Subcutaneous abdominal adipose tissue (tissue), 5 donors: ENCODE measurements around the gene RSPH6A.

Source experiments
- H3K27ac ChIP-seq: one replicate; pipeline ENCODE4 v1.7.0; 2013; ENCODE audit warnings: low read depth, mild to moderate bottlenecking, inconsistent platforms, low read length, moderate library complexity
- H3K27me3 ChIP-seq, 5 donors: one replicate each; pipeline ENCODE4 v1.7.0; 2013; ENCODE audit warnings: low read length in 5 of 5, inconsistent platforms in 1 of 5; ENCODE audit not compliant: control insufficient read depth in 5 of 5, insufficient read depth in 4 of 5
- H3K36me3 ChIP-seq, 5 donors: one replicate each; pipeline ENCODE4 v1.7.0; 2013; ENCODE audit warnings: low read length in 5 of 5; ENCODE audit not compliant: control insufficient read depth in 5 of 5, insufficient read depth in 5 of 5
- H3K4me1 ChIP-seq, 5 donors: one replicate each; pipeline ENCODE4 v1.7.0; 2013; ENCODE audit warnings: low read length in 5 of 5, mild to moderate bottlenecking in 3 of 5, moderate library complexity in 1 of 5; ENCODE audit not compliant: control insufficient read depth in 5 of 5, insufficient read depth in 5 of 5
- H3K4me3 ChIP-seq, 5 donors: one replicate each; pipeline ENCODE4 v1.7.0; 2013; ENCODE audit warnings: low read length in 5 of 5, low read depth in 1 of 5
- H3K9ac ChIP-seq, 5 donors: one replicate each; pipeline ENCODE4 v1.7.0; 2013; ENCODE audit warnings: low read length in 5 of 5, mild to moderate bottlenecking in 4 of 5, moderate library complexity in 3 of 5
- H3K9me3 ChIP-seq, 5 donors: one replicate each; pipeline ENCODE4 v1.7.0; 2013; ENCODE audit warnings: low read length in 5 of 5; ENCODE audit not compliant: control insufficient read depth in 5 of 5
- donor health status: healthy.
- donor health status: healthy.
- donor health status: healthy.
- donor health status: healthy.
- donor health status: healthy.

The RSPH6A gene

GRCh38 chr19:45825917-45826893 lies 11.1 kb upstream of the RSPH6A start:
- Histone ChIP-seq H3K36me3 (peaks cover 0 to 95% (median 92%) of the 10 kb centered on the region in 5 donors), H3K27ac (no peak overlapping the region)

GRCh38 chr19:45825263-45825605 lies 10.1 kb upstream of the RSPH6A start:
- H3K27me3 ChIP-seq = no peaks in the 10 kb centered on the region
- no peak overlapping the region for H3K9ac ChIP-seq
- no peaks in the 10 kb centered on the region for H3K4me1 ChIP-seq
- peaks cover 0 to 97% (median 96%) of the 10 kb centered on the region in 5 donors for H3K36me3 ChIP-seq
- no peak overlapping the region for H3K27ac ChIP-seq
- no peaks in the 10 kb centered on the region for H3K9me3 ChIP-seq
- H3K4me3 ChIP-seq = no peak overlapping the region

More at GRCh38 chr19:45825917-45826893, 11.1 kb upstream of the RSPH6A start:
- H3K27me3 ChIP-seq = no peaks in the 10 kb centered on the region
- no peaks in the 10 kb centered on the region for H3K4me1 ChIP-seq
- no peak overlapping the region for H3K4me3 ChIP-seq
- H3K9me3 ChIP-seq = no peaks in the 10 kb centered on the region
- H3K9ac ChIP-seq = no peak overlapping the region

GRCh38 chr19:45824531-45825262 lies 9.6 kb upstream of the RSPH6A start:
- peaks cover 0 to 97% (median 96%) of the 10 kb centered on the region in 5 donors for H3K36me3 ChIP-seq
- H3K9ac ChIP-seq = no peak overlapping the region
- no peak overlapping the region for H3K4me3 ChIP-seq
- H3K9me3 ChIP-seq = no peaks in the 10 kb centered on the region
- no peak overlapping the region for H3K27ac ChIP-seq
- H3K4me1 ChIP-seq = no peaks in the 10 kb centered on the region
- H3K27me3 ChIP-seq = no peaks in the 10 kb centered on the region

GRCh38 chr19:45824041-45824471 lies 8.9 kb upstream of the RSPH6A start:
- Histone ChIP-seq H3K27me3 (no peaks in the 10 kb centered on the region), H3K27ac (no peak overlapping the region), H3K9me3 (no peaks in the 10 kb centered on the region), H3K36me3 (peaks cover 0 to 97% (median 94%) of the 10 kb centered on the region in 5 donors), H3K4me3 (no peak overlapping the region), H3K4me1 (no peaks in the 10 kb centered on the region), H3K9ac (no peak overlapping the region)

- Histone ChIP-seq H3K36me3 (peaks cover 0 to 95% (median 85%) of the 10 kb centered on the region in 5 donors), H3K27ac (no peak overlapping the region)
These were observed 8.1 kb upstream of the RSPH6A start for GRCh38 chr19:45823182-45823581.

GRCh38 chr19:45822716-45823115 lies 7.6 kb upstream of the RSPH6A start:
- Histone ChIP-seq H3K4me3 (no peak overlapping the region), H3K27me3 (no peaks in the 10 kb centered on the region), H3K36me3 (peaks cover 0 to 95% (median 81%) of the 10 kb centered on the region in 5 donors), H3K9me3 (no peaks in the 10 kb centered on the region), H3K9ac (no peak overlapping the region), H3K27ac (no peak overlapping the region), H3K4me1 (no peaks in the 10 kb centered on the region)

More at GRCh38 chr19:45823182-45823581, 8.1 kb upstream of the RSPH6A start:
- H3K4me1 ChIP-seq = no peaks in the 10 kb centered on the region
- H3K27me3 ChIP-seq = no peaks in the 10 kb centered on the region
- no peak overlapping the region for H3K9ac ChIP-seq
- H3K4me3 ChIP-seq = no peak overlapping the region
- H3K9me3 ChIP-seq = no peaks in the 10 kb centered on the region

- no peaks in the 10 kb centered on the region for H3K9me3 ChIP-seq
- H3K27ac ChIP-seq = no peak overlapping the region
- H3K9ac ChIP-seq = no peak overlapping the region
- H3K27me3 ChIP-seq = no peaks in the 10 kb centered on the region
- peaks cover 0 to 85% (median 69%) of the 10 kb centered on the region in 5 donors for H3K36me3 ChIP-seq
- no peak overlapping the region for H3K4me3 ChIP-seq
- peaks cover 0 to 3% (median 0%) of the 10 kb centered on the region in 5 donors for H3K4me1 ChIP-seq
These were observed 6.5 kb upstream of the RSPH6A start for GRCh38 chr19:45821570-45821969.

GRCh38 chr19:45821103-45821521 lies 6.0 kb upstream of the RSPH6A start:
- Histone ChIP-seq H3K4me1 (peaks cover 0 to 3% (median 0%) of the 10 kb centered on the region in 5 donors), H3K27me3 (no peaks in the 10 kb centered on the region), H3K27ac (no peak overlapping the region), H3K9me3 (no peaks in the 10 kb centered on the region), H3K4me3 (no peak overlapping the region), H3K9ac (no peak overlapping the region), H3K36me3 (peaks cover 0 to 80% (median 65%) of the 10 kb centered on the region in 5 donors)

- H3K9ac ChIP-seq = no peak overlapping the region
- no peaks in the 10 kb centered on the region for H3K27me3 ChIP-seq
- H3K9me3 ChIP-seq = no peaks in the 10 kb centered on the region
- peaks cover 0 to 75% (median 59%) of the 10 kb centered on the region in 5 donors for H3K36me3 ChIP-seq
- no peak overlapping the region for H3K27ac ChIP-seq
- peaks cover 0 to 7% (median 0%) of the 10 kb centered on the region in 5 donors for H3K4me1 ChIP-seq
- no peak overlapping the region for H3K4me3 ChIP-seq
These were observed 5.5 kb upstream of the RSPH6A start for GRCh38 chr19:45820413-45821102.
